NCI-H1048 (cell line): ENCODE measurements around the gene EGFL6.
"Not testable (repeated sequence)": the region's sequence is repeated elsewhere in the genome, so short reads cannot be mapped to it uniquely, and the experiment has no call there.

Experiments used
- DNase-seq: peaks from one replicate; lab custom pipeline; 2025; lab: John Stamatoyannopoulos, UW

The EGFL6 gene

DNA sequence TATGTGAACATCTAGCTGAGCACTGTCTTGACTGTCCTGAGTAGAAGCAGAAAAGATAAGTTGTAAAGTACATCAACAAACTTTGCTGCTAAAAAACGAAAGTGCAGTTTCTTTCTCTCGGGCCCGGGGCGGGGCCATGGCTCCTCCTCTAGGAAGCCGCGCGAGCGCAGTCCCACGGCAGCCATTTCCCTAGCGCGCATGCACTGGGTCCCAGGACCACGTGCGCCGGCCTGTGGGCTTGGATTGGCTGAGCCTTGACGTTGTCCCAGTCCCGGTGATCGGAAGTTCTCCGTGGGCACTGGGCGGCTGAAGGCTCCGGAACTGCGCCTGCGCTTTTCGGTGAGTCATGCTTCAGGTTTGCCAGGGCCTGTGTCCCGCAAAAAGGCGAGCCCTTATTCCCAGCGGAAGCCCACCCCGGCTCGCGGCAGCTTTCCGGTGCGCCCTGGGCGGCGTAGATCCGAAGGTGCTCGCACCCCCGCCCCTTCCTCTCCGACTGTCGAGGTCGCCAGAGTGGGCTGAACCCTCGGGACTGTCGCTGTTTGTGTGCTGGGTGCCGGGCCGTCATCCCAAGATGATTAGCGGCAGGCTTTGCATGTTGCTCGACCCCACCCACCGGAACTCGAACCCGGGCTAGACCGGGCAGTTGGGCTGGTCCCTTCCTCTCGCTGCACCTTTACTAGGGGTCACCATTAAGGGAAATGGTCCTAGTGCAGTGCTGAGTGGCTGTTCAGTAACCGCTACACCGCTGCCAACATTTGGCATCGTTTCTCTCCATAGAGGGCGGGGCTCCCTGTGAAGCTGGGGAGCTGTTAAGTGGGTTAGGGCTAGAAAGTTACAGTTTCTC is 83.7 kb downstream of the EGFL6 start, which contains the start of gene TCEANC:
TCEANC (plus strand) TSS at position 292 of the 844 bp plus-strand sequence. CDS start 9,368 bp downstream, outside the sequence.
- DNase-seq = peak; percentile 97

DNA sequence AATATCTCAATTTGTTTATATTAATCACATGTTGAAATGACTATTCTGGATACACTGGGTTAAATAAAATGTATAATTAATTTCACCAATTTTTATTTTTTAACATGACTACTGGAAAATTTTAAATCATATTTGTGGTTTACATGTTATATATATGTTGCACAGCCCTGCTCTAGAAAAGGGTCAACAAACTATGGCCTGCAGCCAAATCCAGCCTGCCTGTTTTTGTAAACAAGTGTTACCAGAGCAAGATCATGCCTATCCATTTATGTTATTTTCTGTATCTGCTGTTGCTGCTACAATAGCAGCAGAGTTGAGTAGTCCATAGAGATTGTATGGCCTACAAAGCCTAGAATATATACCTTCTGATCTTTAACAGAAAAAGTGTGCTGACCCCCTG is 84.7 kb downstream of the EGFL6 start:
- no peak for DNase-seq

DNA sequence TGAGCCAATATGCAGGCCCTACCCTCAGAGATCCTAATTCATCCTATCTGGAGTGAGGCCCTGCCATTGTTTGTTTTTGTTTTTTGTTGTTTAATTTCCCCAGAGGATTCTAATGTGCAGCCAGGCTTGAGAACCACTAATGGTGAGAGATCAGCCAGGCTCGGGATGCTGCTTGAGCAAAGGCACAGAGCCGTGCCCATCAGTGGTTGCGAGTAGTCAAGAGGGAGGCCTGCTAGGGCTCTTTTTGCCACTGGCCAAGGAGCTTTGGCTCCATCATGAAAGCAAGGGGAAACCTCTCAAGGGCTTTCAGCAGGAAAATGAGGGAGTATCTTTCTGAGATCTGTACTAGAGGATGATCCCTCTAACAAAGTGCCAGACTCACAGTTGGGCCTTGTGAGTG is 86.3 kb downstream of the EGFL6 start:
- no peak for DNase-seq

DNA sequence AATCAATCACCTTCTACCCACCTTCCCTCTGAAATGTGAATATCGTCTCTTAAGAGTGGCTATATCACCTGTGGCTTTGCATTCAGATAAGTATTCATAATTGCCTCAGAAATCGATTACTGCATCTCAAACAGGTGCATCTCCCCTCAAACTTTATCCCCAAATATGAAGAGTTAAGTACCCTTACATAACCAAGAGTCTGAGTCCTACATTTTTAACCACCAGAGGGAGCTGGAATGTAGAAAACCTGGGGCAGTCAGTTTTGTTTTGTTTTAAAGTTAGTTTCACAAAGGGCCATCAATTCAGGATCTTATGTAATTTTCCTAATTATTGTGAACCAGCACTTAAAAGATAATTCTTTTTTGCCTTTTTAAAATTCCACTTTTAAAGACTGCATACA is 89.2 kb downstream of the EGFL6 start:
- peak; percentile 1 for DNase-seq

DNA sequence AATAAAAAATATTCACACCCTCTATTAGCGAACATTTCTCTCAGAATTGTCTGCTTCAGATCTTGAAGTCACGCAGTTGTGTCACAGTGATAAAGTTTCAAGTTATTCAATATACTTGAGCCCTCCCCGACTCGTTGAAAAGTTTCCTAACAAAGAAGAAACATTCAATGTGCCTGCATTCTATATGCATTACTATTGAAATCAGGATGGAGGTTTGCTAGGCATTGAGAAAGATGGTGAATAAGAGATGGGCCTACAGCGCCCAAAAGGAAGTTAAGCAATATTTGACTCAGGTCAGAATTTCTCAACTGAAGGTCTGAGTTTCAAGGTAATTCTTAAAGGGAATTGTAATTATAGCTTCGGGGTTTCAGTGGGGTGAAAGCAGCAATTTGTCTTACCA is 89.7 kb downstream of the EGFL6 start:
- DNase-seq = no peak

DNA sequence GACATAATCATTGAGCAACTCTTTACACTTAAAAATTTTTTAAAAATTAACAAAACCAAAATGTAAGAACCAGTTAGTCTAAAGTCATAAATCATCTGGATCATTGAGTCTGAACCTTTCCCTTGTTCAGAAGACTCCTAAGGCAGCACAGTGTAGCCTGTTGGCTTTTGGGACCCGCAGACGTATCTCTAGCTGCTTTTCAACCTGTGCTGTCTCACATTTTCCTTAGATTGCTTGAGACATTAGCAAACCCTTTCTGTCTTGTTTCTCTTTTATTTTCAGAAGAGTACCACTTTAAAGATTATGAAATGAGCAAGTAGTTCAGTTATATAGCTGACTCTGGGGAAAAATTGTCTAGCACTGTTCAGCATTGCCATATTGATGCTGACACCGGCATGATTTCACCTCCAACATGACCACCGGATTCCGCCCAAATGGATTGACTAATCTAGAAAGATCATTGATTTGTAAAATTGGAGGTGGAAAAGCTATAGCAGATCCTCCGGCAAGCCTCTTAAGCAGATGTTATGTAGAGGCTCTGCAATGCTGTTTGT is 92.4 kb downstream of the EGFL6 start:
- no peak for DNase-seq

DNA sequence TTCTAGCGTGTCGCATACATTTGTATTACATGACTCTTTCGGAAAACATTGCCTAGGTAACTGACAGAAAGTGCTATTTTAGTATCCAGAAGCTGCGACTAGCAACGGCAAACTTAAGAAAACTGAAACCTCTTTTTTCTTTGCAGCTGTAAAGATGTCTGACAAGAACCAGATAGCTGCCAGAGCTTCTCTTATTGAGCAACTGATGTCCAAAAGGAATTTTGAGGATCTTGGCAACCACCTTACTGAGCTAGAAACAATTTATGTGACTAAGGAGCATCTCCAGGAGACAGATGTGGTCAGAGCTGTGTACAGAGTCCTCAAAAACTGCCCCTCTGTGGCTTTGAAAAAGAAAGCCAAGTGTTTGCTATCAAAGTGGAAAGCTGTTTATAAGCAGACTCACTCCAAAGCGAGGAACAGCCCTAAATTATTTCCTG is 93.0 kb downstream of the EGFL6 start:
- no peak for DNase-seq

DNA sequence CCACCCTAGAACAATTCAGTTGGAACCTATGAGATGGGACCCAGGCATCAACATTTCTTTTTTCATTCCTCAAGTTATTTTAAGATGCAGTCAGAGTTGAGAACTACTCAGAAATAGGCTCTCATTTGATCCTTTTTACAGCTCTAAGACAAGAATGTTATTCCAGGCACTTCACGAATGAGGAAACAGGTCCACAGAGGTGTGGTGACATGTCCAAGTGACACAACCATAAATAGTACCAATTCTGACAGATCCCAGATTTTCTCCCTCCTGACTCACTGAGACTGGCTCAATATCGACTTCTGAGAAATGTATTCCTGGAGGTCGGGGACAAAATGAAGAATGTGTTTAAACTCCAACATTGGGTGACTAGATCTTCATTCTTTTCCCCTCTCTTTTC is 94.6 kb downstream of the EGFL6 start:
- DNase-seq = no peak

DNA sequence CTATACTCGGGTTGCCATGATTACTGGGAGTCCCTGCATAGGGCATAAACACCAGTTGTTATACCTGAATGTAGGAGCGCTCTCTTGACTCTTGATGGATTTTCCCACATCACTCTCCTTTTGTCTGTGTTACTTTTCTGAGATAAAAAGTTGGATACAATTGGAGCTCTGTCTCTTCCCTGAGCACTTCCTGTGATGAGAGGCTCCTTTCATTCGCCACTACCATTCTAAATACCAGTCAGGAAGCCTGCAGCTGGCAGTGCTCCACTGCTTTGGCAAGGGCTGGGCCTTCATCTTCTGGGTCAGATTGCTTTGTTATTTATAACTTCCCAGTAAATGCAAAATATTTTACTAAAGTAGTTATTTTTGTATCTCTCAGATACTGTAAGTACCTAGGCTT is 97.4 kb downstream of the EGFL6 start:
- no peak for DNase-seq

DNA sequence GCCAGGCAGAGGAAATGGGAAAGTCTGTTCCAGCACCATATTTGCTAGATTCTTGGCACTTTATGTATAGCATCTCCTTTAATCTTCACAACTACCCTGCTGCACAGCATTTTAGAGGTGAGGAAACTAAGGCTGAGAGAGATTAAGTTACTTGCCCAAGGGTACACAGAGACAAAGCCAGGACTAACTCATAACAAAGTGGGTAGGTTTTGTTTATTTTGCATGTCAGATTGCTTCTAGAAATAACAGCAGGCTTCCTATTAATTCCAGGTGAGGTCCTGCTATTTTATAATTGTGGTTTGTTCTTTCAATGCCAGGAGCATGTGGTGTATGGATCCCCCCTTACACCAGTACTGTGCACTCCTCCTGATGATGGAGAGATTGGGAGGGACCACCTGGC is 98.5 kb downstream of the EGFL6 start:
- no peak for DNase-seq

DNA sequence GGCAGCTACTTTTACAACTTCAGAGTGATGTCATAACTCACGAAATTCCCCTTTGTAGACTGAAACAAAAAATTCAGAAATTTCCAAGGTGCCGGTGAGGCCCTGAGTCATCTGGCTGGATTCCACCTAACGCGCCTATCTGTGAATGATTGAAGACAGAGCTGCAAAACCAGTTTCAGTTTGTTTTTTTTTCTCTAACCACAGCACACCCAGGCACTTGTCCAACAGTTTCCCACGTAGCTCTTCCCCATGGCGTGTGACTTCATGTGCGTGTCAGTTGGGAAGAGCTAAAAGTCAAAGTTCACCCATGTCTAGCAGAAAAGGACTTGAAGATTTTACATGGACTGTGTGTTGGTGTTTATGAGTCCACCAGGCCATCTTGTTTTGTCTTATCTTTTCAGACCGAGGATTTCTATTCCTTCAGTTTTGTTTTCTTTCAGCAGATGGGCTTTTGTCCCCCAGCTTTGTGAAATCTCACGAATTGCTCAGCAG is 99.9 kb downstream of the EGFL6 start:
- DNase-seq = peak; percentile 74

DNA sequence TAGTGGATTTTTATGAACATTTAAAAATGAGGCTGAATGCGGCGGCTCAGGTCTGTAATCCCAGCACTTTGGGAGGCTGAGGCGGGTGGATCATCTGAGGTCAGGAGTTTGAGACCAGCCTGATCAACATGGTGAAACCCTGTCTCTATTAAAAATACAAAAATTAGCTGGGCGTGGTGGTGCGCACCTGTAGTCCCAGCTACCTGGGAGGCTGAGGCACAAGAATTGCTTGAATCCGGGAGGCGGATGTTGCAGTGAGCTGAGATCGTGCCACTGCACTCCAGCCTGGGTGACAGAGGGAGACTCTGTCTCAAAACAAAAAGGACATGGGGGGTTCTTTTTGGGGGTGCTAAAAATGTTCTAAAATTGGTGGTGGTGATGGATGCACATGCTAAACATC is 100.4 kb downstream of the EGFL6 start:
- DNase-seq = not testable (repeated sequence)

DNA sequence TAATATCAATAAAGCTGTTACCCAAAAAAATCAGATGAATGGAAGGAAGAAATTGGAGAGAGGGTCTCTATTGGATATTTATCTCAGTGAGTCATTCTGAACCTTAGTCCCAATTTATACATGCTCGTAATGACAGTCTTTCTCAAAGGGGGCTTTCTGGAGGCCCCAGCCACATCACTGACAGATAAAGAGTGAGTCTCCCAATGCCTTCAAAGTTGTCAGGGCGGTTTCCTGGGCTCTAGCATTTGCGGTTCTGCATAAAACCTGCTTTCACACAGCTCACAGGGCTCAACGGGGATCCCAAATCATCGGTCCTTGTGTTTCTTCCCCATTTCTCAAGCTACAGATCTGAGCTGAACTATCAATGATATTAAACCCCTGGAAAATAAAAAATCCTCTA is 100.8 kb downstream of the EGFL6 start:
- DNase-seq = no peak

DNA sequence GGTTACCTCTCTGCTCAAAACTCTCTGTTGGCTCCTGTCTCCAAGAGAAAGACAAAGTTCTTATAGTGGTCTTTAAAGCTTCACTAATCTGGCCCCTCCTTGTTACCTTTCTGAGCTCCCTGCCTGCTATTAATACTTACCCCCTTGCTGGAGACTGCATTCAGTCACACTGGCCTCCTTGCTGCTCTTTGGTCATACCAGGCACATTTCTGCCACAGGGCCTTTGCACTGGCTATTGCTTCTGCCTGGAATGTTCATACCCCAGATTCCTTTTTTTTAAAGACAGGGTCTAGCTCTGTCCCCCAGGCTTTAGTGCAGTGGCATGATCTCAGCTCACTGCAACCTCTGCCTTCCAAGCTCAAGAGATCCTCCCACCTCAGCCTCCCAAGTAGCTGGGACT is 103.6 kb downstream of the EGFL6 start:
- DNase-seq = no peak

DNA sequence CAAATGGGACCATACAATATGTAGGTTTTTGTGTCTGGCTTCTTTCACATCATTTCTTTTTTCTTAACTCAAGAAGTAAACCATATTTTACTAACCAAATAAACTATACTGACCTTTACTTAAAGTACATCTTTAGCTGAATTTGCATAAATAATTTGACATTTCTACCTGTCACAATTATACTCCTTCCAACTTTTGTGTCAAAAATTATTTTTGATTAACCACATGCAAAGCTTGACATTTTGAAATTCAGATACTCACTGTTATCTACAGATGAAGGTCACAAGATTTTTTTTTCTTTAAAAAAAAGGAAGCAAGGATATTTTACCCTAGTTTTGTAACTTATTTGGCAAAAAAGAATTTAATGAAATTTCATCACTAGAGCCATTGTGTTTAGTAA is 107.5 kb downstream of the EGFL6 start:
- DNase-seq = no peak

DNA sequence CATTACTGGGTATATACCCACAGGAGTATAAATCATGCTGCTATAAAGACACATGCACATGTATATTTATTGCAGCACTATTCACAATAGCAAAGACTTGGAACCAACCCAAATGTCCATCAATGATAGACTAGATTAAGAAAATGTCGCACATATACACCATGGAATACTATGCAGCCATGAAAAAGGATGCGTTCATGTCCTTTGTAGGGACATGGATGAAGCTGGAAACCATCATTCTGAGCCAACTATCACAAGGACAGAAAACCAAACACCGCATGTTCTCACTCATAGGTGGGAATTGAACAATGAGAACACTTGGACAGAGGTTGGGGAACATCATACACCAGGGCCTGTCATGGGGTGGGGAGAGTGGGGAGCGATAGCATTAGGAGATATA is 110.3 kb downstream of the EGFL6 start:
- not testable (repeated sequence) for DNase-seq

DNA sequence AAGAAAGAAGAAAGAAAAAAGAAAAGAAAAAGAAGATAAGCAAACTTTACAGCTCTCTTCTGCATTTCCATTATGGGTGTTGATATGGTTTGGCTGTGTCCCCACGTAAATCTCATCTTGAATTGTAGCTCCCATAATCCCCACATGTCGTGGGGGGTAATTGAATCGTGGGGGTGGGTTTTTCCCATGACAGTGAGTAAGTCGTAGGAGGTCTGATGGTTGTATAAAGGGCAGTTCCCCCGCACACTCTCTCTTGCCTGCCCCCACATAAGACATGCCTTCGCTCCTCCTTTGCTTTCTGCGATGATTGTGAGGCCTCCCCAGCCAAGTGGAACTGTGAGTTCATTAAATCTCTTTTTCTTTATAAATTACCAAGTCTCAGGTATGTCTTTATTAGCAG is 112.2 kb downstream of the EGFL6 start:
- DNase-seq = no peak
